G401.6 (cell line): Measurements from ENCODE around the gene CCNL1.
A peak's percentile ranks its signal among the peaks of the same experiment; 100 is the strongest.
"Not testable (repeated sequence)": the region's sequence is repeated elsewhere in the genome, so short reads cannot be mapped to it uniquely, and the experiment has no call there.

ENCODE experiments used
- FAIRE-seq: peaks from 2 replicates; lab custom pipeline; 2012; peaks lifted over from hg19 to GRCh38; lab: Jason Lieb, UNC

CCNL1 gene

GRCh38 chr3:157170861-157171260, 10.9 kb upstream of the CCNL1 start:
- no peak for FAIRE-seq

DNA sequence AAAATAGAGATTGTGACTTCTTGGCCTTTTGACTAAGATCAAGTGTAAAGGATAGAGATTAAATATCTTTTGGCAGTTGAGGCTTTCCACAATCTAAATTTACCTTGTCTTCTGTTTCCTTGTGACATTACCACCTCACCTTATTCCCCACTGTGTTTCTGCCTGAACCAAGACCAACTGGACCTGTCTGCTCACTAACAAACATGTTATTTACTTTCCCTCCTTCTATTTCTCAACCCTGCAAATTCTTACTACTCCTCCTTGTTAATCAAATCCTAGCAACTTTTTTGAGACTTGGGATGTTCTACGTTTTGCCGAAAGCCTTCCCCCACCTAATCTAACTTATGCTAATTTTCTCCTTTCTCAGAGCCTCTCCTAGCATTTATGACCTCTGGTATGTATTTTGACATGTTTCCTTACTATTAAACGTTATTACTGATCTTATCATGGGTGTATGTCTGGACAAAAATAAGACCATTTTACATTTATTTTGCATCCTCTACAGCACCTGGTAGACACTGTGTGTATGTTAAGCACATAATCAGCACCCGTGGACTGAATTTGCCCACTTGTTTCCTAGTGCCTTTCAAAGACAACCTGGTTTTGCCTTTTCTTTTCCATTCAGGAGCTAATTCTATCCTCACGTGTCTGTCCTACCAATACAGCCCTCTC, 7.6 kb upstream of the CCNL1 start:
- FAIRE-seq, result no peak

- FAIRE-seq, result no peak
Observed at GRCh38 chr3:157166561-157166960, 6.6 kb upstream of the CCNL1 start.

- FAIRE-seq, result no peak
Observed at GRCh38 chr3:157166115-157166514, 6.2 kb upstream of the CCNL1 start.

DNA sequence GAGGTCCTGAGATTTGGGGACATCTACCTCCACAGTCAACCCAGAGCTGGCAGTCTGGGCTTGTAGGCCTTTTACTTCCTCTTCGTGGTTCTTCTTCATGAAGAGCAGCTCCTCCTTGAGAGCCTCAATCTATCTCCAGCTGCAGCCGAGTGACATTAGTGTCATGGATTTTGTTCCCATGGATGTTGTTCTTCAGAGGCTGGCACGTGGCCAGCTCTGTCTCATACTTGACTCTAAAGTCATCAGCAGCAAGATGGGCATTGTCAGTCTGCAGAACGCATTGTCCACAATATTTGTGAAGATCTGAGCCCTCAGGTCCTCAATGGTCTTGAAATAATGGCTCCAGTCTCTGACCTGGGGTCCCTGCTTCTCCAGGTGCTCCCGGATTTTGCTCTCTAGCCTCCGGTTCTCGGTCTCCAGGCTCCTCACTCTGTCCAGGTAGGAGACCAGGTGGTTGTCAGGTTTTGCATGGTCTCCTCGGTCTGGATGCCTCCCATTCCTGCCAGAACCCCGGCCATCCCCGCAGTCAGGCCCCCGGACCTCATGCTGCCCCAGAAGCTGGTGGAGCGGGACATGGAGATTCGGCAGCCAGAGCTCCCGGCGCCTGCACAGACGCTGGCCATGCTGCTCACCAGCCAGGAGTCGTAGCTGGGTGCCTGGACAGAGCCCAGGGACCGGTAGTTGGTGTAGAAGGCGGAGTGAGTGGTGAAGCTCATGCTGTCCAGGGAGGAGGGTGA, 3.4 kb upstream of the CCNL1 start:
- FAIRE-seq, result no peak

DNA sequence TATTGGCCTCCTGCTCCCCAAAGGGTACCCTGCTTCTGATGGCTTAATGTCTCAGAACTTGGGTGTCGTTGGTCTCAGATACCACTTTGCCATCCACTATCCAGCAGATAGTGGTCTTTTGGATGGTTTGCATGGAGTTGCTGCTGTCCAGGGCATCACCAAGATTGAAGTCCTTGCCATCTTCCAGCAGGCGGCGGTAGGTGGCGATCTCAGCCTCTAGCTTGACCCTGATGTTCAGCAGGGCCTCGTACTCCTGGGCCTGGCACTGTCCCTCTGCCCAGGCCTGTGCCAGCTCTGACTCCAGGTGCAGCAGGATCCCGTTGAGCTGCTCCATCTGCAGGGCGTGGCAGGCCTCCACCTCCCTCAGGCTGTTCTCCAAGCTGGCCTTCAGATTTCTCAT, 2.7 kb upstream of the CCNL1 start:
- FAIRE-seq, result not testable (repeated sequence)

GRCh38 chr3:157160658-157161424, 894 bp upstream of the CCNL1 start:
- FAIRE-seq, result peak; percentile 91

- FAIRE-seq, result no peak
Observed at GRCh38 chr3:157159037-157159761, 748 bp downstream of the CCNL1 start.

DNA sequence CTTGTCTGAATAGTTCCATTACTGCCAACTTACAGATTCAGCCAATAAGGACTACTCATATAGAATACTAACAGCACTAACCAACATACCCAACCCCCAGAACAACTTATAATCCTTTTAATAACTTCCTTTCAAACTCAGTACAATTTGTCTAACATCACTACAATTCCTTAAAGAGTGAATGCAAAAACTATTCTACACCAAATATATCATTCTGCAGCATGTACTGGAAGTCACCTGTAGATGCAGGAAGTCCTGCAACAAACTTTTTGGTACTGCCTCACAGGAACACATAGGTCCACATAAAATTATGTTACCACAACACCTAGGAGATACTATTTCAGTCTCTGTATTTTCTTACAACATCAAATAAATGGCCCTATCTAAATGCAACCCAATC, 2.1 kb downstream of the CCNL1 start:
- FAIRE-seq, result no peak

- no peak for FAIRE-seq
Observed at GRCh38 chr3:157156837-157157635, 2.9 kb downstream of the CCNL1 start.

DNA sequence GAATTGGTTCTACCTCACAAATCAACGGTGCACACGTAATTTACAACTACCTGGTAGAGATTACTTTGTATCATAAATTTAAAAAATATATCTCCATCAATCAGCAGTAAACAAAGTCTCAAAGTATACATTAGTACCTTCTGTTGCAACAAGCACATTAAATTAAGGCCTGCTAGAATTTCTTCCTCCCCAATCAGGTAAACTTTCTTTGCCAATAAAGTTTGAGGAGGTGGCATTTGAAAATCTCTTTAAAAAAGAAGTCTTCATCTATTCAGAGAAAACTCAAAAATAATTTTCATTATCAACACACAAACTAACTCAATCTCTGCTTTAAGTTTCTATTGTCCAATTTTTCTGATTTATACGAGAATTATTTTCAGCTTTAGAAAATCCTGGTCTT, 4.4 kb downstream of the CCNL1 start:
- FAIRE-seq, result no peak

DNA sequence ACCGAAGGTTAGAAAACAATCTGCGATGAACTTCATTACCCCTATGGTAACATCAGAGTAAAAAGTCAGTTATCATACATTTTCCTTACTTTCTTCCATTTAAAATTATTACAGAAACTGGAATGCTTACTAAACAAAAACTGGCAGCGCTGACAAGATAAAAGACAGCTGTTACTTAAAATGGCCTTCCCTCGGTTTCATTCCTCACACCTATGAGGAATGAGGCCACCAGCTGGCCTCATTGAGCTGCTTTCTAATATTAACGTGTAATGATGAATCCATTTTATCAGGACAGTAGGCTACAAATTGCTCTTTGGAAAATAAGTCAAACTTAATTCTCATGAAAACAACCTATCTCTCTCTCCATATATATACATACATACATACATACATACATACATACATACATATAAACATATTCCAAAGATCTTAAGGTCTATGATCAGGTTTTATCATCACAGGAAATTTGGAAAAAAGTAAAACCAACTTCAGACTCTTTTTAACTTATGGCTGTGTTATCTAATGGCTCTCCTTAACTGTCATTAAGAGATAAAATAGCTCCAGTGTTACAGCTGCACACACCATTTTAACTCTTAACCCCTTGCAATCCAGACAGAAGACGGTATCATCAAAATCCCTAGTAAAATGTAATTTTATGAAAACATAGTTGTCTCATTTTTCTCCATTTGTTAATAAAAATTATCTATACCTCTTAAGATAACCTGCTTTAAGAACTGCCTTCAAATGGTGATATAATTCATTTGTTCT, 5.2 kb downstream of the CCNL1 start:
- FAIRE-seq, result no peak

DNA sequence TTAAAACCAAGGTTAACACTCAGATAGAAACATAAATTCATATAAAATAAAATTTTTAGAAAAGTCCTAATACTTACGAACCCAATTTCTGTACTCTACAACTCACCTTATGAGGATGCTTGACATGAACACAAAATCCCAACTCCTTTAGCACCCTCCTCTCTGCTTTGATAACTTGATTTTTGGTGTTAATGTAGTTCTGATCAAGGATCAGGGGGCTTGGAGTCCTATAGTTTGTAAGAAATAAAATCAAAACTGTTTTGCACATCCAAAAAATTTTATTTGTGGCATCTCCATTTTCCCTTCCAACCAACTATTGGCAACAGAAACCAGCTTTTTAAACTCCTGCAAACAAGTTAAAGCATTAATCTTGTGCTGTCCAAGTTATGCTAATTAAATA, 7.0 kb downstream of the CCNL1 start:
- no peak for FAIRE-seq

GRCh38 chr3:157152438-157152837, 7.5 kb downstream of the CCNL1 start:
- FAIRE-seq, result no peak

DNA sequence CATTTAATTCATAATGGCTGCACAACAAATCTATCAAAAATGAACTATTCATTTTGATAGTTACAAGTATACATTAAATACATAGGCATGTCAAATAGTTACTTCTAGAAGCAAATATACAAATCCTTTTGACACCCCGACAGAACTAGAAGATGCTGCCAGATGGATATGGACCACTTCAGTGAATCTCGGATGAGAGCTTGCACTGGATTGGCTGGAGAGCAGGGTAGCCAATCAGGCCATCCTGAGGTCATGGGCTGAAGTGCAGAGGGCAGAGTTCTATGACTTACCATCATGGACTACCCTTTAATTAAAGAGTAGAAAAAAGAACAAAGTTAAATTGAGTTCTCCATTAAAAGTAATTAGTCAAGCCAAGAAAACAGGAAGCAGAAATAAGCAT, 8.3 kb downstream of the CCNL1 start:
- FAIRE-seq, result no peak

DNA sequence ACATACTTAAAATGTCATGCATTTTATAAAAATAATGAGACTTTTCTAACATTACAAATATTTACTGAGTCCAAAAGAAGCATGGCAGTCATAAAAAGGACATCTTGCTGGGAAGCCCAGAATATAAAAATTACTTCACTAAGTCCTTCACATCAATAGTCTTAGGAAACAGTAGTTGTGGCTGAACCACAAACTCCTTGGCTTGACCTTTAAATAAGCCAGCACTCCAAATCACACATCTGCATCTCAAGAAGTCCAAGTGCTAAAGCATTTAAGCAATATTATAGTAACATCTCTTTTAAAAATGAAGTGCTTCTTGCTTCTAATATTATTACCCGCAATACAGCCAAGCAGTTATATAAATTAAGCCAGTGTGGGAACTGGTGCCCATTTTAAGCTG, 8.8 kb downstream of the CCNL1 start:
- no peak for FAIRE-seq

DNA sequence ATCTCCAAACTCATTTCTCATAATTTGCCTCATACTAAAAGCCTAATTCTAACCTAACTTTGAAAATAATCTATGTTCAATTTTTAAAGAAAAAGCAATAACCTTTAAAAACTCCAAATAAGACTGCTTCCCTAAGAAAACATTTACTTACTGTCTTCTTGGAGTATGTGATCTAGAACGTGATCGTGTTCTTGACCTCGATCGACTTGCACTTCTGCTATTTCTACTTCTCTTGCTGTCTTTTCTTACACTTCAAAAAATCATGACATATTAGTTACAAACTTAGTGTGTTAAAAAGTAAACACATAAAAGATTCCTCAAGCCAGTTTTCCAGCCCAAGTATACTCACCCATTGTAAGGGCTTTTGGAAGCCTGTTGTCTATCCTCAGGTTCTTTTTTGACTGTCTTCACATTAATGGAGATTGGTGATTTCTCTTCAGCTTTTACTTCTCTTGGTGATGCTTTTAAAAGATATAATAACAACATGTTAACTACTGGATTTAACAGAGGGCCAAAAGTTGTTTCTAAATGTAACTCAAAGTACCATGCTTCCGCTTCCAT, 10.7 kb downstream of the CCNL1 start:
- no peak for FAIRE-seq

- FAIRE-seq, result no peak
Observed at GRCh38 chr3:157148196-157148889, 11.6 kb downstream of the CCNL1 start.

DNA sequence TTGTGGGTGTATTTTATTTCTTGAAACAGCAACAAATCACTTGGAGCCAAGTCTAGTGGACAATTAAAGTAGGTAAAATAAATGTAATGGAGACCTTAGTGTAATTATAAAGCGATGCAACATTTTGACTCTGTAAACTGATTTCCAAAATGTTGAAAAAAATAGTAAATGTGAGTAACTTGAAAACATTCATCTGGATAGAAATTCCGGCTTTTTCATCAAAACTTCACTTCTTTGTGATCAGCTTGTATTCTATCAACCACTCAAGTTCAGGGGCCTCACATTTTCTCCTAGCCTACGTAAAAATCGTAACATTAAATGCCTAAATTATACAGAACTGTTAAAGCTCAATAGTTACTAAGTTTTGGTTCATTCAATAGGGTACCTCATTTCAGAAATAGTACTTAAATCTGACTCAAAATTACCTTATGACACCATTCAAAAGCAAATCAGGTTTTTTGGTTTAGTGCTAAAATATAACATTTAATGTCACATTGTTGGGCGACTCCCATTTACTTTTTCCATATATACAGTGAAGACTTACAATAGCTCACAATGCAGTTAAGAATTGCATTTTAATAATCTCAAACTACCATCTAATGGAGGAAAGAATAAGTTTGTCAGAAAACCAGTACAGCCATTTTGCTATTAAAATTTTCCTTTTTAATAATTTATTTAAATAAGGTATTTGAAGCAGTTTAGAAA, 12.7 kb downstream of the CCNL1 start:
- FAIRE-seq, result no peak
